GM18517 (cell line): ENCODE data around the gene POU6F2.
"Not testable (repeated sequence)": the region's sequence is repeated elsewhere in the genome, so short reads cannot be mapped to it uniquely, and the experiment has no call there.

Source experiments
- ATAC-seq: cut with Tn5 transposase; IDR thresholded peaks from one replicate; pipeline ENCODE4 v1.9.1; 2021; ENCODE audit warnings: mild to moderate bottlenecking, moderate library complexity; ENCODE audit not compliant: unreplicated experiment

POU6F2 gene

DNA sequence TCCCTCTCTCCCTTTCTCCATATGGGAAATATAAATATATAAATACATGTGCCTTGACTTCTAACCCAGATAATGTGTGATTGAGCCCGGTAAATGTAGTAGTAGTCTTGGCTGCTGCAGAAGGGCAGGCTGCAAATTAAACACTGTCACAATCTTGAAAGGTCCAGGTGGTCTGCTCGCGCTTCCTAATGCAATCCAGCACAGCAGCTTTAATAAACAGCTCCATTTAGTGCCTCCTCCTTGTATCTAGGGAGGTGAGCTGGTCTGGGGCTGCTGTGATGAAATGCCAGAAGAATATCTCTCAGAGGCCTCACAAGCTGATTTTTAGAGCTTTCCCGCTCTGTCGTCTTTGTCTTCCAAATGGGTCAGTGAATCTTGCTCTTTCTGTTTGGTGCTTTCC lies 782 bp downstream of the POU6F2 start:
- ATAC-seq: no peak

DNA sequence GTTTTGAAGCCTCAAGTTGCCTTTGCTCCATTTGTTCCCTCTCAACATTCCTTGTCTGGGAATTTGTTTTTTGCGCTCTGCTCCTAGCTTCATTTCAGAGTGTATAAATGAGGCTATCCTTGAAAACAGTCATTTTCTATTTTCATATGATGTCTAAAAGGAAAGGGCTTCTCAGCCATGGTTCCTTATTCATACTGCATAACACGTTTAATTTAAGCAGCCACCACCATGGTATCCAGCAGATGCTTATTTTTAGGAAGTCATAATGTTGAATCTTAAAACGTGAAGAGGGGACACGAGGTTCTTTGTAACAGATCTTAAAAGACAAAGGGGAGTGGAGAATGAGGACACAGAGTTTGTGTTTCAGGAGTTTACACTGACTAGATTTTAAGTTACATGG lies 14.5 kb downstream of the POU6F2 start:
- ATAC-seq: no peak

DNA sequence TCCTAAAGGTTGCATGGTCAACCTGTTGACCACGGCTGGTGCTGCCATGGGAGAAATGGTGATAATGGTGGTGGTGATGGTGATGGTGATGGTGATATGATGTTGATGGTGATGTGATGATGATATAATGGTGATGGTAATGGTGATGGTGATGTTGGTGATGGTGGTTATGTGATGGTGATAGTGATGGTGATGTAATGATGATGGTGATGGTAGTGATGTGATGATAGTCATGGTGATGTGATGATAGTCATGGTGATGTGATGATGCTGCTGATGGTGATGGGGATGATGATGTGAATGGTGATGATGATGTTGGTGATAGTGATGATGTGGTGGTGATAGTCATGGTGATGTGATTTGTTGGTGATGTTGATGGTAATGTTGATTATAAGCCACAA lies 23.9 kb downstream of the POU6F2 start:
- ATAC-seq: no peak

DNA sequence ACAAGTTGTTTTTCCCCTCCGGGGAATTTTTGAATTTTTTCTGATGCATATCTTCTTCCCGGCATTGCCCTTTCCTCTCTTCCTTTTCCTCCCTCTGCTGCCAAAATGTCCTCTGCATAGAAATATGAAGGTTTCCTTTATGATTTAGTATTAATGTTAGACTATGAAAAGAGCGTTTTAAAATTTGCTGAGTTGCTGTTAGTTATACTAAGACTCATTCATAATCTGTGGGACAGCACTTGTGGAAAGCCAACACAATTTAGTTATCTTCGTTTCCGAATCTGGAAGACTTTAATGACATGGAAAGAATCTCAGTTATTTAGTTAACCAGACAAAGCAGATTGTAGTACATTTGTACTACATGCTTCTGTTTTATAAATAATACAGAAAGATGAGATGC lies 25.0 kb downstream of the POU6F2 start:
- ATAC-seq: no peak

DNA sequence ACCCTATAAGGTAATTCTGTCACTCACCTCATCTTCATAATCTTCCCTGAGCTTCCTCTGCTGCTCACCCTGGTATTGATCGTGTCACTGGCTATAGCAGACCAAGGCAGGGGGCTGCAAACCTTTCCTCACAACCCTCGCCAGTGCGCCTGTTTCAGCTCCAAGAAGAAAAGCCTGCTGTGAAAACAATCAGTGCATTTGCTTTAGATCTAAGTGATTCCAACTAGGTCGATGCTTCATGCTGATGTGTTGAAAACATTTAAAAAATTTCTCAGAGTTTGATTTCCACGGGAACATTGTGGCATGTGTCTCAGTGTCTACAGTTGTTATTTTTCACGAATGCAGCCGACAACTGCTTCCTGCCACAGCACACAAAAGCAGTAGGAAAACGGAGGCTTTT lies 27.3 kb downstream of the POU6F2 start:
- ATAC-seq: no peak

DNA sequence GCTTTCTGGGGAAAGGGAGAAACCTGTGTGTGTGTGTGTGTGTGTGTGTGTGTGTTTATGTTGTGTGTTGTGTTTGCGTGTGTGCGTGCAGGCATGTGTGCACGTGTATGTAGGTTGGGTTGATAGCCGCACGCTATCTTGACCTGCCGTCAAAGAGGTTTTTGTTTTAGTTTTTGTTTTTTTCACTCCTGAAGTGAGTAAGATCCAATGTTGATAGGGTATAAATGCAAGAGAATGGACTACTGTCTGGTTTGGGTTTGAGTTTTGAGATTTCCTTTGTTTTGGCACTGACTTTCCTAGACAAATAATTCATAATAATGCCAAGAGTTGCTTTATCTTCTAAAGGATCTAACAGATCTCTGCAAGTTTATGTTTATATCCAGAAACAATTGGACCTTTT lies 27.8 kb downstream of the POU6F2 start:
- no peak for ATAC-seq

DNA sequence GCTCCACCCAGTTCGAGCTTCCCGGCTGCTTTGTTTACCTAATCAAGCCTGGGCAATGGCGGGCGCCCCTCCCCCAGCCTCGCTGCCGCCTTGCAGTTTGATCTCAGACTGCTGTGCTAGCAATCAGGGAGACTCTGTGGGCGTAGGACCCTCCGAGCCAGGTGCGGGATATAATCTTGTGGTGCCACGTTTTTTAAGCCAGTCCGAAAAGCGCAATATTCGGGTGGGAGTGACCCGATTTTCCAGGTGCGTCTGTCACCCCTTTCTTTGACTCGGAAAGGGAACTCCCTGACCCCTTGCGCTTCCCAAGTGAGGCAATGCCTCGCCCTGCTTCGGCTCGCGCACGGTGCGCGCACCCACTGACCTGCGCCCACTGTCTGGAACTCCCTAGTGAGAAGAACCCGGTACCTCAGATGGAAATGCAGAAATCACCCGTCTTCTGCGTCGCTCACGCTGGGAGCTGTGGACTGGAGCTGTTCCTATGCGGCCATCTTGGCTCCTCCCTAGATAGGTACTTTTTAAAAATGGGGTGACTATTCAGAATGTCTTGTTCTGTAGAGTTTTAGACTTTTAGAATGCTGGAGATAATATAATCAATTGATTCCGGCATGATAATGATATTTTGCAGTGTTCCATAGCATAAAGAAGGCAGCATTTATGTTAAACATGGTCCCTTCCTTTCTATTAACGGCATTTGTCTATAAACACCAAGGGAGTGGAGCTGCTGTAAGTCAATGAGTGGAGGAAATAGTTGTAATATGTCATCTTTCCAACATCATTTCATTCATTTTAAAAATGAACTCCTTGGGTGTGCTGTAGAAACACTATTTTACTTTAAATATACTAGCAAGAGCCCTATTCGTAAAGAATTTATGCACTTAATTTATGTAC lies 35.6 kb downstream of the POU6F2 start:
- not testable (repeated sequence) for ATAC-seq

DNA sequence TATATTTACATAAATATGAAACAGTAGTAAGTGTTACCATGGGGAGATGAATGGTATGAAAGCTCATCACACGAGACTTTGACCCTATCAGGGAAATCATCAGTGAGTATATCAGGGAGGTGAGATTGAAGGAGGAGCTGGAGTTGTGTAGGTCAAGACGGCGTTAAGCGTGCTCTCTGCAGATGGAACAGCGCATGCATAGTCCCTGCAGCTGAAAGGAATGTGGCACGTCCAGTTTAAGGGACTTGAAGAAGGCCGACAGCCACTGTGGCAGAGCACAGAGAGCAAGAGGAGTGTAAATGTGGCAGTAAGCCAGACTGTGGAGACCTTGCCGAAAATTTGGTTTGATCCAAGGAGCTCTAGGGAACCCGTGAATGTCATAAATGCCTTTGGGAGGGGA lies 38.9 kb downstream of the POU6F2 start:
- ATAC-seq: no peak

DNA sequence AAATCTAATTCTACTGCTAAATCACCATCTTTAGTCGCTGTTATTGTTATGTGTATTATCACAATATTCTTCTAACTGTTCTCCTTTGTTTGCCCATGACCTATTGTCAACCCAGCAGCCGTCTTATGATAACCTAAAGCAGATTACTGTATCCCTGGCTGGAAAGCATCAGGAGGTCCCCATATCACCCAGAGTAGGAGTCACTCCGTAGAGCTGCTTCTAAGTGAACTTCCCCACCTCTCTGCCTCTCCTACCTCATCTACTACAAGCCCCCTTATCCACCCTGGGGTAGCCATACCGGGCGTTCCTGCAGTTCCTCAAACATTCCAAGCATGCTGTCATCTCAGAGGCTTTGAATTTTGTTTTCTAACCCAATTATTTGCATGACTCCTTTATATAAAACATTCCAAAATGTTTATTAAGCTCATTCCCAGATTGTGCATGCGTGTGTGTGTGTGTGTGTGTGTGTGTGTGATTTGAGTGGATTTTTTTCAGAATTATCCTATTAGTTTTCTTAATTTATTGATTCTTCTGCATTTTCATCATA lies 39.7 kb downstream of the POU6F2 start:
- ATAC-seq: no peak

DNA sequence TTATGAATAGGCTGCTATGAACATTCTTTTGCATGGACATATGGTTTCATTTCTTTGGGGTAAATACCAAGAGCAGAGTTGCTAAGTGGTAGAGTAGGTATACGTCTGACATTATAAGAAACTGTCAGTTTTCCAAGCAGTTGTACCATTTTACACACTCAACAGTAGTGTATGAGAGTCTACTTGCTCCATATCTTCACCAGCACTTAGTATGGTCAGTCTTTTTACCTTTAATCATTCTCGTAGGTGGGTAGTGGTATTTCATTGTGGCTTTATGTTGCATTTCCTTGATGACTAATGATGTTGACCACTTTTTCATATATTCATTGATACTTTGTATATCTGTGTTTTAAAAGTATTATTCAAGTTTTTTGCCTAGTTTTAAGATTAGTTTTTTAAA lies 45.1 kb downstream of the POU6F2 start:
- no peak for ATAC-seq

DNA sequence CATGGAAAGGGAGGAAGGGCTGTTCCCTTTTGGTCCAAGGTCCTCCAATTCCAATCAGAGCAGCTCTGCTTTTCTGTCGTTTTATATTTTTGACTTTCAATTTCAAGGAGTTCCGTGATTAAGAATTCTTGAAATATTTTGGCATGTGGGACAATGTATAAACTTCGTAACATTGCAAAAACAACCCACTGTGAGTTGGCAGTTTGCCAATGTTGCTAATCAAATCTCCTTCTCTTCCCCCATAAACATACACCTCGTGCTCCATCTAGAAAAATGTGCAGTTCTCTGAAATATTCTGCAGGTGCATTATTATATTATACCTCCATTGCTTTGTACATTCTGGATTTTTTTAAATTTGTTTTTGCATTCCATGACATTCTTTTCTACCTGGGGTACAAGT lies 49.8 kb downstream of the POU6F2 start:
- ATAC-seq: no peak

DNA sequence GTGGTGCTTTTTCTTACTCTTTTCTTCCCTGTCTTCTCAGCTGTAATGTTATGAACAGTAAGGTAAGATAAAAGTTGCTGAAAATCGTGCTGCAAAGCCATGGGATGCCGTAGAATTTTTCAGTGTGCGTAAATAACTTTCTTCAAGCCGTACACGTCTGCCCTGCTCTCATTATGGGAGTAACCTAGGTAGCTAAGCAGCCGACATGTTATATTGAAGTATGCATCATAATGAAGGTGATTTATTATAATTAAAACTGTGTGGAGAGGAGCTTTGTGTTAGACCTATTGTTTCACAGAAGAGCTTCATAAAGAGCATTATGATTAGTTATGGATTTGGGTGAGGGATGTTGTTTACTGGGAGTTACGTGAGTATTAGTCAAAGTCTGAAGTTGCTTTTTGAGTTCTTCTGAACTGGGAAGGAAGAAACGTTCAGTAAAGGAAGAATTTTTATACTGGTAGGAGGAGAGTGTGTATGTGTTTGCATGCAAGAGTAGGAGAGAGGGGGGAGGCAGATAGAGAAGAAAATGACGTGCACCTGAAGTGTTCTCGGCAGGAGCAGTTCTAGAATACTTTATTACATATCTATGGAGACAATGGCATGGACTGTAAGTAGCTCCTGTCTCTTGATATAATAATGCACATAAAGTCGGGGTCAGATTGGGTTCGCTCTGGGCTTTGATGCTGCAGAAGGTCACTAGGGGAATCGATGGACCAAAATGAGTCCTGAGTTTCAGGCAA lies 56.3 kb downstream of the POU6F2 start:
- no peak for ATAC-seq

DNA sequence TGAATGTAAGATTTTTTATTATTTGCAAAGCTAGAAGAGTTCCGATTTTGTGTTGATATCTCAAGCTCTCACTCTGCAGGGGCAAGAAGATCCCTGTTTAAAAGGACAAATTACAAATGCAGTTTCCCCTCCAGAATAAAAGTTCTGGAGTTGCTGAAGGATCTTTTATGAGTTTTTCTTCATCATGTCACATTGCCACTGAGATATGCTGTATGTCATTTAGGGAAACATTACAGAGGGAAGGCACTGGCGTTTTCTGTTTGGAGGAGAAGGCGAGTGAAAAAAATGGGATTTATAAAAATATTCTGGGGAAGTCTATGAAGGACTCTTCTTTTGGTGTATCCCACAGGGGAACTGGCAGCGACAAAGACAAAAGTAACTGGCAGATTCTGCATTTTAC lies 57.4 kb downstream of the POU6F2 start:
- no peak for ATAC-seq

DNA sequence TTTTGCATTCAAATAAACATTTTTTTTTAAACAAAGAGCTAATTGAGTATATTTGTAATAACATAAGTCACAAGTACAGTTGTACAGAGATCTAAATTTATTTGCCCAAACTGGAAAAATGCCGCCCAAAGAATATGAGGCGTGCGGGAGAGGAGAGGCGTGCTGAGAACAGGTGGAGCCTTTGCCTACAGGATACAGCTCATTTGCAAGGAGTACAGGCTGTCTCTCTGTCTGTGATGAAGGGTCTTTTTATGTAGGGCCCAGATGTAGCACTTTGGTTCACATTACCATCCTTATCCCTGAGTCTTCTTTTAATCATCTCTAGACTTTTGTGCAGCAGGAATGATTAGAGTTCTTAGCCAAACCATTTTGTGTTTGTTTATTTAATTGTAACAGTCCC lies 58.2 kb downstream of the POU6F2 start:
- ATAC-seq: no peak

DNA sequence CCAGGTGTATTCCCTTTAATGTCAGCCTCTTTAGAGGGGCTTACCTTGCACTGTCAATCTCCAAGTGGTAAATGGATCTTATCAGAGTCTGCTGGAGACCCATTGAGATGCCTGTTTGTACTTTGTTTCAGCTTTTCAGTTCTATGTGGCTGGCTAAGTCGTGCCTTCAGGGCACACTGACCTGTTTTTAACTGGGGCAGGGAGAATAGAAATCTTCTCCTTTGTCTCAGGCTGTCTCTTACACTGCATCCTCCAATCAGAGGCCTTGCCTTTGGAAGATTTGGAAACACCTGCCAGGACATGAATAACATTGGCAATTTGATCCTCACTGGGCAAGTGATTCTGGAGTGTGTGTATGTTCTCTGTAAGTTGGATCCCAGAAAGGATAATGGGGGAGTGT lies 65.0 kb downstream of the POU6F2 start:
- no peak for ATAC-seq

DNA sequence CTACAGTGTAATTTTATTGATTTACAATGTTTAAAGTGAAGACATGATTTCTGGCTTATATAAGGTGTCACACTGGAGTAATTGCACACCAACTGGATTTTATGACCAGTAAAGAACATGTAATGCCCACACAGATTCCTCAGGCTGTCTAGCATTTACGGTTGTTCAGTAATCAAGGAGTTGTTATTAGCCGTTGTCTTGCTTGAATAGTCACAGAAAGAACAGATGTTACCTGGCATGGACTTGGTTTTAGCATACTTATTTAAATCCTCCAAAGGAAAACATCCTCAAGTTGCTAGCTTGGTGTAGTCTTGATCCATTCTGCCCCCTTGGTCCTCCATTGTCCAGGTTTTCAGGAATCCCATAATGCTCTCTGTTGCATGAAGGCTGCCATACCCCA lies 65.8 kb downstream of the POU6F2 start:
- ATAC-seq: no peak

DNA sequence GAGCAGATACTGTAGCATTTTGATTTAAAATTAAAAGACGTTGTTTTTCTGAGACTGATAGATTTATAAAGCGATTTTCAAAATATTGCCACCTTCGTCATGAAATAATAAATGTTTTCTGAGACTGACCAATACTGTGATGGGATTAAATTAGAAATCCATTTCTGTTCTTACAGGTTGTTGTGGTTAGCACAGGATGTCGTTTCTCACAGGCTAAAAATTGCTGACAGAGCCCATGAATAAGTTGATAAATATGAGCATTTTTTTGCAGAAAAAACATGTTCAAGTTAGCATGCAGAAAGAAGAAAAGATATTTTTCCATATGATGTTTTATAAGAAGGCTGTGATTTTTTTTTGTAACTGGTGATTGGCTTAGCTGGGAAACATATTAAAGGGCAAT lies 66.8 kb downstream of the POU6F2 start:
- no peak for ATAC-seq

DNA sequence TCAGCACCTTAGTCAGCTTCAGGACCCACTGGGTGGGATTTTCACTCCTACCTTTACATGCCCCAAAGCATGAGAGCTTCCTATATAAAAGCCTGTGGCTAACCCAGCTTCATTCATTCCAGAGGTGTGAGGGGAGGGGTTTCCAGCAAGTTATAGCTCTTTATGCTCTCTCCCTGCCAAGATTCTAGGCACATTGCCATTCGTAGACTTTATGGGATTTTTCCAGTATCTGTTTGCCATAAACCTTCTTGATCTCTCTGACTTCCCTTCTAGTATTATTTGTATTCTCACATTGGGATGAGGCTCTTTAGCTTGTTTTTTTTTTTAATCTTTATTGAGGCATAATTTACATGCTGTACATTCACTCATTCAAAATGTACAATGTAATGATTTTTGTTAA lies 67.5 kb downstream of the POU6F2 start:
- no peak for ATAC-seq

DNA sequence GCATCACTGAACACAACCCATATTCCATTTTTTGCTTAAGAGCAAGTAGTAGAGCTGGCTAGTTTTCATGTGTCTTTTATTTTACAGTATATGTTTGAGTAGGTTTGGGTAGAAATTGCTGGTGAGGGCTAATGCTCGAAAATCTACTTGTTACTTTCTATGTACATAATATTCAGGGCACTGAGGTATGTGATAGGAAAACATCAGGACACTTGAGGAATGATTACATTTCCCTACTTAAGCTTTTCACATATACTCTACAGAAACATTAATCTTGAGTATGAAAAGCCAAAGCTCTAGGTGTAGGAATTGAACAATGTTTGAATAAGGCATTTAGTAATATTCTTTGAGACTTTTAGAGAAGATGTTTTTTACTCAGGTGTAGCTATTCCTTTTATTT lies 73.6 kb downstream of the POU6F2 start:
- no peak for ATAC-seq

DNA sequence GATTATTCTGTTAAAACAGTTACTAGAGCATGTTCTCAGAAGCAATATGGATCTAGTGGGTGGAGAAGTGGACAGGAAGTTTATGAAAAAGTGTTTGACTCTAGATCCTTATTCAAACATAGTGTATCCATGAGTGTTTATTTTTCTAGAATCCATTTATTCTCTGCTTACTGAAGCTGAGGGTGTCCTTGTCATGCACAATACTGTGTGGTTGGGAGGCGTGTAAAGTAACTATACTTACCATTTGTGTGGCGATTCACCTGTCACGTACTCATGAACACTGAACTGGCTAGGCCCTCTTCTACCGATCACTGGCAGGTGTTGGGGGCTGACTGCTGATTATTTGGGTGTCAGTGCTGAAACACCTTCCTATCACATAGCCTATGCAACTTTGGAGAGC lies 74.0 kb downstream of the POU6F2 start:
- no peak for ATAC-seq

DNA sequence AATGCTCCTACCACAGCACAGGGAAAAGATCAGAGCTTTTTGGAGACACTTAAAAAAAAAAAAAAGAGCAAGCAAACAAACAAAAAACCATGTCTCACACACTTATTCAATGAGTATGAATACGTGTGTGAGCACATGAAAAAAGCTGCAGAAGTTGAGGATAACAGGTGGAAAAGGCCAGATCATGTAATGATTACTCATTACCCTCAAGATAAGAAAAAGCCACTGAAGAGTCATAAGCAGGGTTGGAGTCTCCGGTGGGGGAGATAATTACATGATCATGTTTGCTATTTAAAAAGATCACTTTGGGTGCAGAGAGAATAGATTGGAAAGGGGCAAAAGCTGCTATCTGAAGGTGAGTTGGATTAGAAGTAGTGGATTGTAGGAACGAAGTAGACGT lies 77.0 kb downstream of the POU6F2 start:
- no peak for ATAC-seq

DNA sequence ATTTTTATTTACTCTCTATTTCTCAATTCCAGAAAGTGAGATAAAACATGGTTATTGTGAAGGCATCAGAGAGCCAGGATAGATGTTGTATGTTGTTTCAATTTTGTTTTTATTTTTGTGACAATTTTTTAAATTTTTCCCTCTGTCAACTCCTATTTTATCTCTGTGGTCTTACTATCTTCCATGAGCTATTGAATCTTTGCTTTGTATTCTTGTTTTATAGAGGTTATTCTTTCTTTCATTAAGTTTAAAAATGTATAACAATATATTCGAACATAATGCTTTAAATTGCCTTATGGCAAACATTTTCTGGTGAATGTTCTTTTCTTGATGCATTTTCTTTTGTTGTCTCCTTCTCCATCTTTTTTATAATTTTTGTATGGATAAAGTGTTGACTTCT lies 78.4 kb downstream of the POU6F2 start:
- ATAC-seq: no peak
